ENCODE results near the gene MICAL3. TPM values are rescaled to one million over a fixed set of nuclear protein-coding genes. Genes with fewer than 3 reads are reported as not detected.

Gene MICAL3
- total RNA-seq, 1 experiment from 2014 or later: 23.7 TPM

- DNase-seq: no peak
- ChIA-PET POLR2A (ENCODE audit: unreplicated experiment) (no interaction called here), CTCF (no interaction called here)
- BruUV-seq (replicated peaks): no TSS peak
- Histone ChIP-seq H3K4me3 (ENCODE audit: low read length) (no peak overlapping the region), H3K9ac (ENCODE audit: low read length) (no peak overlapping the region), H3F3A (ENCODE audit: low read length, unreplicated experiment) (no peaks in the 10 kb centered on the region), H3K27ac (ENCODE audit: low read length) (no peak overlapping the region), H4K20me1 (ENCODE audit: low read length) (peaks cover 12% of the 10 kb centered on the region; the same call in 1 of the 2 replicates), H3K9me2 (replicated peaks; ENCODE audit: low read length) (no peaks in the 10 kb centered on the region), H3K27me3 (ENCODE audit: low read length) (no peaks in the 10 kb centered on the region), H3K79me2 (ENCODE audit: low read length) (peaks cover 97% of the 10 kb centered on the region), H3K36me3 (ENCODE audit: low read depth, low read length) (no peaks in the 10 kb centered on the region), H2AFZ (ENCODE audit: low read length) (no peak overlapping the region), H3K4me1 (ENCODE audit: insufficient read depth, low read length) (peaks cover 20% of the 10 kb centered on the region), H3K9me3 (ENCODE audit: low read length) (no peaks in the 10 kb centered on the region), H3K4me2 (ENCODE audit: low read length) (no peak overlapping the region)
- TF ChIP-seq EZH2 (IDR thresholded peaks at IDR 0.05; ENCODE audit: low read length, unreplicated experiment) (no peak), EZH2phosphoT487 (IDR thresholded peaks at IDR 0.05; ENCODE audit: borderline replicate concordance, low read length) (no peak), CTCF (conservative IDR thresholded peaks at IDR 0.05; ENCODE audit: low read depth, low read length) (no peak)
- intact Hi-C loops (cut with micrococcal nuclease): loop anchor here (10.0 kb wide), 1 partner anchor 68 kb away; no protein-coding TSS in a partner anchor
- no peak for ATAC-seq
Observed at GRCh38 chr22:17982572-17983141, 41.7 kb downstream of the MICAL3 start.

GRCh38 chr22:17981497-17981896, 42.9 kb downstream of the MICAL3 start:
- ATAC-seq: no peak
- no peak overlapping the region for H3K27ac ChIP-seq (ENCODE audit: low read length)
- DNase-seq: no peak
- H4K20me1 ChIP-seq (ENCODE audit: low read length): peaks cover 4% of the 10 kb centered on the region; the same call in 1 of the 2 replicates
- no peak overlapping the region for H3K4me2 ChIP-seq (ENCODE audit: low read length)
- H3K9me3 ChIP-seq (ENCODE audit: low read length): no peaks in the 10 kb centered on the region
- H3K27me3 ChIP-seq (ENCODE audit: low read length): no peaks in the 10 kb centered on the region
- peaks cover 9% of the 10 kb centered on the region for H3K4me1 ChIP-seq (ENCODE audit: insufficient read depth, low read length)
- H3K9me2 ChIP-seq (replicated peaks; ENCODE audit: low read length): no peaks in the 10 kb centered on the region
- CTCF ChIA-PET: no interaction called here
- no TSS peak for BruUV-seq (replicated peaks)
- no peak overlapping the region for H3K4me3 ChIP-seq (ENCODE audit: low read length)
- no peaks in the 10 kb centered on the region for H3F3A ChIP-seq (ENCODE audit: low read length, unreplicated experiment)
- no peak overlapping the region for H3K9ac ChIP-seq (ENCODE audit: low read length)
- no peak overlapping the region for H2AFZ ChIP-seq (ENCODE audit: low read length)
- intact Hi-C loops (cut with micrococcal nuclease): loop anchor here (10.0 kb wide), 1 partner anchor 67 kb away; no protein-coding TSS in a partner anchor
- peaks cover 96% of the 10 kb centered on the region for H3K79me2 ChIP-seq (ENCODE audit: low read length)
- TF ChIP-seq CTCF (conservative IDR thresholded peaks at IDR 0.05; ENCODE audit: low read depth, low read length) (no peak), EZH2 (IDR thresholded peaks at IDR 0.05; ENCODE audit: low read length, unreplicated experiment) (no peak), EZH2phosphoT487 (IDR thresholded peaks at IDR 0.05; ENCODE audit: borderline replicate concordance, low read length) (no peak)
- POLR2A ChIA-PET (ENCODE audit: unreplicated experiment): no interaction called here
- no peaks in the 10 kb centered on the region for H3K36me3 ChIP-seq (ENCODE audit: low read depth, low read length)

- Histone ChIP-seq H3K9me3 (ENCODE audit: low read length) (no peaks in the 10 kb centered on the region), H3K9ac (ENCODE audit: low read length) (no peak overlapping the region), H3K27ac (ENCODE audit: low read length) (no peak overlapping the region), H3K27me3 (ENCODE audit: low read length) (no peaks in the 10 kb centered on the region), H2AFZ (ENCODE audit: low read length) (no peak overlapping the region), H3K4me2 (ENCODE audit: low read length) (no peak overlapping the region), H3K4me3 (ENCODE audit: low read length) (no peak overlapping the region), H3K9me2 (replicated peaks; ENCODE audit: low read length) (no peaks in the 10 kb centered on the region), H3K4me1 (ENCODE audit: insufficient read depth, low read length) (peaks cover 9% of the 10 kb centered on the region), H4K20me1 (ENCODE audit: low read length) (peaks cover 4% of the 10 kb centered on the region; the same call in 1 of the 2 replicates), H3K79me2 (ENCODE audit: low read length) (peaks cover 95% of the 10 kb centered on the region), H3F3A (ENCODE audit: low read length, unreplicated experiment) (no peaks in the 10 kb centered on the region), H3K36me3 (ENCODE audit: low read depth, low read length) (no peaks in the 10 kb centered on the region)
- intact Hi-C loops (cut with micrococcal nuclease): loop anchor here (10.0 kb wide), 1 partner anchor 66 kb away; no protein-coding TSS in a partner anchor
- ATAC-seq (no peak), DNase-seq (no peak)
- ChIA-PET CTCF (no interaction called here), POLR2A (ENCODE audit: unreplicated experiment) (interaction anchor here (0.6 kb wide), 1 partner anchor 1299 kb away, joined by 6 read pairs; no protein-coding TSS in a partner anchor)
- no TSS peak for BruUV-seq (replicated peaks)
- TF ChIP-seq EZH2phosphoT487 (IDR thresholded peaks at IDR 0.05; ENCODE audit: borderline replicate concordance, low read length) (no peak), CTCF (conservative IDR thresholded peaks at IDR 0.05; ENCODE audit: low read depth, low read length) (no peak), EZH2 (IDR thresholded peaks at IDR 0.05; ENCODE audit: low read length, unreplicated experiment) (no peak)
Observed at GRCh38 chr22:17980638-17981051, 43.7 kb downstream of the MICAL3 start.
